K562 (cell line): Measurements from ENCODE around the gene HFE. TPM values are rescaled to one million over a fixed set of nuclear protein-coding genes. Genes with fewer than 3 reads are reported as not detected.

ENCODE experiments used
- ATAC-seq: fragments of 200-7000 bp; cut with Tn5 transposase; 3 replicates; pipeline ENCODE4 v1.9.1; 2020; ENCODE audit warnings: moderate library complexity
- BruUV-seq: library from RNA; stranded (reverse); fragments of 400-500 nt; replicated peaks from 2 replicates; lab custom pipeline; 2021; lab: Mats Ljungman, UMichigan
- CTCF ChIA-PET: fragments of 300-600 bp; formaldehyde crosslinking; extraction: SDS; loops from one replicate; lab custom pipeline; 2021; ENCODE audit warnings: low intra/inter-chr PET ratio; lab: Yijun Ruan, JAX
- POLR2A ChIA-PET: fragments of 300-600, 350-650 bp; sonication (Branson Sonifier 250); formaldehyde crosslinking; extraction: SDS; loops from one replicate; lab custom pipeline; 2021; ENCODE audit warnings: antibody characterized with exemption, inconsistent platforms; lab: Yijun Ruan, JAX
- DNase-seq, 4 experiments: peaks; one replicate each; pipeline versions ENCODE4 v3.0.0 to v3.0.0-alpha.2; 2011 to 2018; ENCODE audit warnings: low spot score in 3 of 4, mixed read lengths in 3 of 4; ENCODE audit errors: extremely low read depth in 1 of 4
- FAIRE-seq: peaks from 2 replicates; lab custom pipeline; 2011; peaks lifted over from hg19 to GRCh38; lab: Jason Lieb, UNC
- H2AFZ ChIP-seq: 2 replicates; pipeline ENCODE4 v1.6.0; 2011; ENCODE audit warnings: low read depth, low read length, control low read depth, inconsistent platforms
- H3K27ac ChIP-seq: fragments of 200-600 bp; 3 replicates; pipeline ENCODE4 v1.8.0; 2011; ENCODE audit warnings: low read depth, mild to moderate bottlenecking, control low read depth, inconsistent platforms, low read length, moderate library complexity, mixed read lengths; ENCODE audit errors: extremely low read depth
- H3K27me3 ChIP-seq, 2 experiments: fragments of 300-600 bp in 1 of 2; 2 replicates in 1 of 2; 3 replicates in 1 of 2; pipeline versions ENCODE4 v1.6.0 to v1.8.0; 2011; ENCODE audit warnings: inconsistent platforms in 2 of 2, low read length in 2 of 2, mild to moderate bottlenecking in 1 of 2, mixed read lengths in 1 of 2, moderate library complexity in 1 of 2; ENCODE audit not compliant: control insufficient read depth in 2 of 2, insufficient read depth in 2 of 2
- H3K36me3 ChIP-seq: fragments of 300-600 bp; 3 replicates; pipeline ENCODE4 v1.8.0; 2011; ENCODE audit warnings: mild to moderate bottlenecking, low read length, inconsistent platforms; ENCODE audit not compliant: control insufficient read depth, insufficient read depth
- H3K4me1 ChIP-seq, 2 experiments: fragments of 200-600 bp in 1 of 2; replicated peaks in 1 of 2; 2 replicates in 1 of 2; 3 replicates in 1 of 2; pipeline versions ENCODE4 v1.5.1 to v1.8.0; 2011; ENCODE audit warnings: inconsistent platforms in 2 of 2, low read length in 2 of 2, mild to moderate bottlenecking in 1 of 2, mixed read lengths in 1 of 2, moderate library complexity in 1 of 2; ENCODE audit not compliant: control insufficient read depth in 2 of 2, insufficient read depth in 2 of 2
- H3K4me2 ChIP-seq: 2 replicates; pipeline ENCODE4 v1.6.1; 2011; ENCODE audit warnings: low read length, control low read depth, inconsistent platforms, mixed read lengths; ENCODE audit not compliant: insufficient read depth
- H3K4me3 ChIP-seq: fragments of 200-600 bp; sonication (generic), shearing (Covaris generic); 2 replicates; pipeline ENCODE4 v1.5.1; 2016; ENCODE audit warnings: control low read depth, inconsistent platforms
- H3K79me2 ChIP-seq: fragments of 200-600 bp; 3 replicates; pipeline ENCODE4 v1.8.0; 2011; ENCODE audit warnings: low read length, inconsistent platforms; ENCODE audit not compliant: control insufficient read depth, insufficient read depth
- H3K9ac ChIP-seq, 2 experiments: 2 replicates each; pipeline versions ENCODE4 v1.6.0 to v1.6.1; 2011; ENCODE audit warnings: low read depth in 2 of 2, low read length in 2 of 2, control low read depth in 1 of 2, inconsistent platforms in 1 of 2, mild to moderate bottlenecking in 1 of 2, mixed read lengths in 1 of 2; ENCODE audit not compliant: insufficient read depth in 1 of 2
- H3K9me1 ChIP-seq: one replicate; pipeline ENCODE4 v1.6.0; 2011; ENCODE audit warnings: inconsistent platforms, mild to moderate bottlenecking, low read length, moderate library complexity; ENCODE audit not compliant: control insufficient read depth, insufficient read depth
- H3K9me3 ChIP-seq: replicated peaks from 2 replicates; pipeline ENCODE4 v1.5.1; 2011; ENCODE audit warnings: low read depth, low read length, inconsistent platforms; ENCODE audit not compliant: control insufficient read depth, insufficient read depth
- H4K20me1 ChIP-seq: replicated peaks from 2 replicates; pipeline ENCODE4 v1.6.1; 2011; ENCODE audit warnings: low read length, inconsistent platforms, mixed read lengths; ENCODE audit not compliant: control insufficient read depth, insufficient read depth
- CXXC5 ChIP-seq: fragments of 250-450 bp; sonication (Bioruptor Pico); IDR thresholded peaks from 2 replicates; pipeline ENCODE4 v1.8.0; 2022; ENCODE audit warnings: inconsistent platforms, mild to moderate bottlenecking, moderate library complexity
- HMGN3 ChIP-seq: IDR thresholded peaks from 2 replicates; pipeline ENCODE4 v1.6.1; 2011; ENCODE audit warnings: borderline replicate concordance, low read depth, mild to moderate bottlenecking, mixed read lengths, low read length; ENCODE audit not compliant: insufficient read length; ENCODE audit errors: extremely low read depth
- NRF1 ChIP-seq, 2 experiments: fragments of 450-650 bp; IDR thresholded peaks in 1 of 2; conservative IDR thresholded peaks in 1 of 2; 2 replicates each; pipeline ENCODE4 v1.6.1; 2014; ENCODE audit warnings: mild to moderate bottlenecking in 2 of 2
- POLR3A ChIP-seq: IDR thresholded peaks from 2 replicates; pipeline ENCODE4 v1.6.1; 2011; ENCODE audit warnings: borderline replicate concordance, mild to moderate bottlenecking, moderate library complexity; ENCODE audit not compliant: insufficient read length, insufficient read depth; ENCODE audit errors: extremely low read depth
- PTBP1 ChIP-seq: fragments of 200-400 bp; formaldehyde crosslinking; IDR thresholded peaks from 2 replicates; pipeline ENCODE4 v1.6.1; 2017; ENCODE audit warnings: low read depth, low read length
- RB1 ChIP-seq: fragments of 450-650 bp; IDR thresholded peaks from 2 replicates; pipeline ENCODE4 v1.6.1; 2017; ENCODE audit warnings: low read depth, mild to moderate bottlenecking
- SMAD1 ChIP-seq: fragments of 150-350 bp; IDR thresholded peaks from 2 replicates; pipeline ENCODE4 v1.6.1; 2014; ENCODE audit warnings: low read length, low read depth; ENCODE audit not compliant: partially characterized antibody
- SPI1 ChIP-seq: IDR thresholded peaks from 2 replicates; pipeline ENCODE4 v1.6.1; 2011; ENCODE audit warnings: low read depth, low read length, control low read depth, borderline replicate concordance
- SUPT5H ChIP-seq: fragments of 450-650 bp; IDR thresholded peaks from 2 replicates; pipeline ENCODE4 v1.6.1; 2016
- XRCC3 ChIP-seq: fragments of 450-650 bp; IDR thresholded peaks from 2 replicates; pipeline ENCODE4 v1.6.1; 2017; ENCODE audit warnings: mild to moderate bottlenecking, moderate library complexity
- WGBS: fragments of 100-300 bp; shearing (Covaris generic); methylation state at CpG from one replicate; pipeline ENCODE4 v1.1.6; 2016; ENCODE audit warnings: low coverage, mixed read lengths; ENCODE audit not compliant: insufficient coverage; ENCODE audit errors: missing lambda C conversion rate; 5-methylcytosine and 5-hydroxymethylcytosine counted together
- in situ Hi-C: fragments of 300-500 bp; cut with MboI; formaldehyde crosslinking; loops from 4 replicates; pipeline ENCODE4 v1.15.0; 2018; ENCODE audit warnings: inconsistent platforms, mixed read lengths
- intact Hi-C: fragments of 100-400 bp; cut with micrococcal nuclease; formaldehyde crosslinking; loops from 2 replicates; pipeline ENCODE4 v1.14.2; 2022
- polyA plus RNA-seq, 8 experiments: library from polyadenylated mRNA; depleted of rRNA in 4 of 8; stranded (reverse) in 5 of 8; unstranded in 3 of 8; fragments of >200 nt; fragmentation: Nextera tagmentation in 2 of 8; fragmentation: Illumina TruSeq in 1 of 8; extraction: Ambion mirVana in 2 of 8; extraction: Trizol in 1 of 8; gene quantifications; 2 replicates each; pipeline versions ENCODE4 v1.2.1 to v1.2.3, GENCODE V29; 2011 to 2014; ENCODE audit warnings: inconsistent platforms in 1 of 8, missing spikeins in 1 of 8
- total RNA-seq, 7 experiments: library from RNA; depleted of rRNA in 6 of 7; stranded (reverse); fragments of >200 nt in 6 of 7; fragmentation: Illumina TruSeq in 2 of 7; extraction: Trizol in 2 of 7; gene quantifications; 2 replicates each; pipeline versions ENCODE4 v1.2.1 to v1.2.3, GENCODE V29; 2011 to 2021; ENCODE audit warnings: low replicate concordance in 1 of 7
- TF ChIP-seq, protein P1 (sequence below): fragments of 200-800 bp; sonication (Bioruptor generic); IDR thresholded peaks from 2 replicates; pipeline ENCODE4 v1.6.1; 2017; ENCODE audit warnings: missing genetic modification characterization, missing compliant biosample characterization
- TF ChIP-seq, protein P2 (sequence below): fragments of 450-650 bp; formaldehyde crosslinking; IDR thresholded peaks from 2 replicates; pipeline ENCODE4 v1.4.0; 2020; ENCODE audit warnings: mild to moderate bottlenecking, mixed read lengths
- TF ChIP-seq, protein P3 (sequence below): fragments of 200-800 bp; sonication (Bioruptor generic); IDR thresholded peaks from 2 replicates; pipeline ENCODE4 v1.6.1; 2017; ENCODE audit warnings: missing genetic modification characterization, missing compliant biosample characterization

Gene HFE
- total and polyA plus RNA-seq, 9 of the 15 experiments (the other 6 are each of a cell fraction or from before 2014, with no cell fraction given) = 0.14 to 1.2 (median 0.76) TPM

DNA sequence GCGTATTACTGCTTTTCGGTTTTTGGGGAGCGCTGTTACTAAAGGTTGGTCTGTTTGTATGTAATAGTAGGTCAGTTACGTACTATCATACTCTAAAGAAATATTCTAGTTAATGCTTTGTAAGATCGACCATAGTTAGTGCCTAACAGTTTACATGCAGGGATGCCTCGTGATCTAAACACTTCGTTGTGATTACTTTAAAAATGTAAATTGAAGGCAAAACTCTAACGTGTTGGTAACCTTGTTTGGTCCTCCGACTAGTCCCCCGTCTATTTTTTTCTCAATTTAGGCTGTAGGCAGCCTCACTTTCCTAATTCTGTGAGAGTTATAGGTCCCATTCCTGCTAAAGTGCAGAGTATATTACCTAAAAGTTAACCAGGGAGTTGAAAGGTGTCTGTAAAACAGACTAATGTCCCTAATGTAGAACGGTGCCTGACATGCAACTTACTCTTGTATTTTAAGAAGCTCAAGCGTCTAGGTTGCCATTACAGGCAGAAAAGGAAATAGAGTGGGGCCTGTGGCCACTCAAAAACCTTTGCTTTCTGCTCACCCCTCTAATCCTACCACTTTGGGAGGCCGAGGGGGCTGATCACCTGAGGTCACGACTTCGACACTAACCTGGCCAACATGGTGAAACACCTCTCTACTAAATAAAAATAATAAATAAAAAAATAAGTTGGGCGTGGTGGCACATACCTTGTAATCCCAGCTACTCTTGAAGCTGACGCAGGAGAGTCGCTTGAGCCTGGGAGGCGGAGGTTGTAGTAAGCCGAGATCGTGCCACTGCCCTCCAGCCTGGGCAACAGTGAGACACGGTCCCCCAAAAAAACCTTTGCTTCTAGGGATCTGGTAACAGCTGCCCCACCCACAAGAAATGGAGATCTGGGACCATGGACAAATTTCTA lies 37.8 kb downstream of the HFE start (continued):
- TF ChIP-seq SPI1 = no peak

DNA sequence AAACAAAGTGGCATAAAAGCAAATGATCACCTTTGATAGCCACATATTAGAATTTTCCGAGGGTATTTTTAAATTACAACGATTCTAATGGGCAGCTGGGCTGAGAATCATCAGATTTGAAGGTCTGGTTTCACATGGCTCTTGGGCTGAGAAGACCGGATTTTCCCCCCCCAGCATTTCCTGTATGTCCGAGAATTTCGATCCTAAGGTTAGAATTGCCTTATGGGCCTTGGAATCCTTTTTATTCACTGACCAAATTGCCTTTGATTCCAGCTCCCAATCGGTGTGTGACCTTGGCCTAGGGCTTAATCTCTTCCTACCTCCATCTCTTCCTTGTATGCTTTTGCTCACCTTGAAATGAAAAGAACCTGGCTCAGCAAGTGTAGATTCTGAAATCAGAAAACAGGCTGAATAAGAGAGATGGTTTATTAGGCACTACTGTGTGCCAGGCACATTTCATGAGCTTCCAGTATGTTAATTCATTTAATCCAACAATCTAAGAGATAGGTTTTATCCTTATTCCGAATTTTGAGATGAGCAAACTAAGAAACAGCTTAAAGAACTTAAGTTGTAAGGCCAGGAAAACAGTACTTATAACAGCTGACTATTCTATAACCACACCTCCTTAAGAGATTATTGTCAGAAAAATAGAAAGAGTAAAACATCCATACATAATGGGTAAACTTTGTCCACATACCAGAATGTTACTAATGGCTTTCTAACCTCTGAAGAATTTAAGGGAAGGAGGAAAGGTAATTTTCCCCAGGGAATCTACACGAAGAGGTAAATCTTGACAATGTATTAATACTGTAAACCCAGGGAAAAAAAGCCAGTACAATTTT lies 39.4 kb downstream of the HFE start:
- intact Hi-C loops (loop anchor here (10.0 kb wide), 1 partner anchor 1768 kb away; a partner anchor contains a TSS), in situ Hi-C loops (loop anchor here (10.0 kb wide), 1 partner anchor 1708 kb away; a partner anchor contains a TSS)
- H3K4me1 ChIP-seq = peaks cover 6 to 29% of the 10 kb centered on the region in 2 experiments; a peak in 4 of 5 replicates
- no peak for FAIRE-seq
- H2AFZ ChIP-seq = no peak overlapping the region
- H3K4me3 ChIP-seq = peak overlapping the region; percentile 72
- POLR2A ChIA-PET = interaction anchor here (0.6 to 6.4 kb wide), 28 partner anchors 11 to 1007 kb away, joined by 3 to 465 read pairs (median 7); partner anchors contain the start of gene HFE
- no peaks in the 10 kb centered on the region for H3K9me3 ChIP-seq
- no TSS peak for BruUV-seq
- H4K20me1 ChIP-seq = peaks cover 57% of the 10 kb centered on the region
- no peaks in the 10 kb centered on the region for H3K27me3 ChIP-seq
- H3K4me2 ChIP-seq = peak overlapping the region; percentile 93
- H3K27ac ChIP-seq = peak overlapping the region; percentile 95
- ATAC-seq = no peak
- H3K36me3 ChIP-seq = peaks cover 71% of the 10 kb centered on the region
- H3K9me1 ChIP-seq = peaks cover 5% of the 10 kb centered on the region
- no peak for DNase-seq
- peak overlapping the region; percentile 96 for H3K9ac ChIP-seq
- WGBS = 1% methylated on average over 8 of the region's 8 CpGs
- CTCF ChIA-PET = no interaction called here
- peaks cover 98% of the 10 kb centered on the region for H3K79me2 ChIP-seq
- no peak for TF ChIP-seq RB1
- no peak for TF ChIP-seq PTBP1
- TF ChIP-seq HMGN3 = no peak
- TF ChIP-seq SMAD1 = no peak
- TF ChIP-seq, protein P1, sequence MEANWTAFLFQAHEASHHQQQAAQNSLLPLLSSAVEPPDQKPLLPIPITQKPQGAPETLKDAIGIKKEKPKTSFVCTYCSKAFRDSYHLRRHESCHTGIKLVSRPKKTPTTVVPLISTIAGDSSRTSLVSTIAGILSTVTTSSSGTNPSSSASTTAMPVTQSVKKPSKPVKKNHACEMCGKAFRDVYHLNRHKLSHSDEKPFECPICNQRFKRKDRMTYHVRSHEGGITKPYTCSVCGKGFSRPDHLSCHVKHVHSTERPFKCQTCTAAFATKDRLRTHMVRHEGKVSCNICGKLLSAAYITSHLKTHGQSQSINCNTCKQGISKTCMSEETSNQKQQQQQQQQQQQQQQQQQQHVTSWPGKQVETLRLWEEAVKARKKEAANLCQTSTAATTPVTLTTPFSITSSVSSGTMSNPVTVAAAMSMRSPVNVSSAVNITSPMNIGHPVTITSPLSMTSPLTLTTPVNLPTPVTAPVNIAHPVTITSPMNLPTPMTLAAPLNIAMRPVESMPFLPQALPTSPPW = 0 out of 2 replicates have a peak, but pooled peaks have one; percentile 22
- no peak for TF ChIP-seq XRCC3
- TF ChIP-seq, protein P2, sequence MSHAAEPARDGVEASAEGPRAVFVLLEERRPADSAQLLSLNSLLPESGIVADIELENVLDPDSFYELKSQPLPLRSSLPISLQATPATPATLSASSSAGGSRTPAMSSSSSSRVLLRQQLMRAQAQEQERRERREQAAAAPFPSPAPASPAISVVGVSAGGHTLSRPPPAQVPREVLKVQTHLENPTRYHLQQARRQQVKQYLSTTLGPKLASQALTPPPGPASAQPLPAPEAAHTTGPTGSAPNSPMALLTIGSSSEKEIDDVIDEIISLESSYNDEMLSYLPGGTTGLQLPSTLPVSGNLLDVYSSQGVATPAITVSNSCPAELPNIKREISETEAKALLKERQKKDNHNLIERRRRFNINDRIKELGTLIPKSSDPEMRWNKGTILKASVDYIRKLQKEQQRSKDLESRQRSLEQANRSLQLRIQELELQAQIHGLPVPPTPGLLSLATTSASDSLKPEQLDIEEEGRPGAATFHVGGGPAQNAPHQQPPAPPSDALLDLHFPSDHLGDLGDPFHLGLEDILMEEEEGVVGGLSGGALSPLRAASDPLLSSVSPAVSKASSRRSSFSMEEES (CRISPR knock-in tag) = no peak
- 0 out of 4 replicates have a peak, but pooled peaks of 1 of the 2 experiments have one; percentile 2 for TF ChIP-seq NRF1 (conservative IDR thresholded peaks at IDR 0.05 in 1 of 2, IDR thresholded peaks at IDR 0.05 in 1 of 2)
- peak; percentile 47 for TF ChIP-seq SUPT5H
- no peak for TF ChIP-seq POLR3A
- TF ChIP-seq CXXC5 (CRISPR knock-in tag) = no peak
- TF ChIP-seq, protein P3, sequence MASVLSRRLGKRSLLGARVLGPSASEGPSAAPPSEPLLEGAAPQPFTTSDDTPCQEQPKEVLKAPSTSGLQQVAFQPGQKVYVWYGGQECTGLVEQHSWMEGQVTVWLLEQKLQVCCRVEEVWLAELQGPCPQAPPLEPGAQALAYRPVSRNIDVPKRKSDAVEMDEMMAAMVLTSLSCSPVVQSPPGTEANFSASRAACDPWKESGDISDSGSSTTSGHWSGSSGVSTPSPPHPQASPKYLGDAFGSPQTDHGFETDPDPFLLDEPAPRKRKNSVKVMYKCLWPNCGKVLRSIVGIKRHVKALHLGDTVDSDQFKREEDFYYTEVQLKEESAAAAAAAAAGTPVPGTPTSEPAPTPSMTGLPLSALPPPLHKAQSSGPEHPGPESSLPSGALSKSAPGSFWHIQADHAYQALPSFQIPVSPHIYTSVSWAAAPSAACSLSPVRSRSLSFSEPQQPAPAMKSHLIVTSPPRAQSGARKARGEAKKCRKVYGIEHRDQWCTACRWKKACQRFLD (CRISPR knock-in tag) = no peak
